GM21447 (cell line): ENCODE data around the gene IQSEC1.

Experiments used
- ATAC-seq: cut with Tn5 transposase; IDR thresholded peaks from one replicate; pipeline ENCODE4 v1.9.1; 2021; ENCODE audit not compliant: unreplicated experiment

The IQSEC1 gene

DNA sequence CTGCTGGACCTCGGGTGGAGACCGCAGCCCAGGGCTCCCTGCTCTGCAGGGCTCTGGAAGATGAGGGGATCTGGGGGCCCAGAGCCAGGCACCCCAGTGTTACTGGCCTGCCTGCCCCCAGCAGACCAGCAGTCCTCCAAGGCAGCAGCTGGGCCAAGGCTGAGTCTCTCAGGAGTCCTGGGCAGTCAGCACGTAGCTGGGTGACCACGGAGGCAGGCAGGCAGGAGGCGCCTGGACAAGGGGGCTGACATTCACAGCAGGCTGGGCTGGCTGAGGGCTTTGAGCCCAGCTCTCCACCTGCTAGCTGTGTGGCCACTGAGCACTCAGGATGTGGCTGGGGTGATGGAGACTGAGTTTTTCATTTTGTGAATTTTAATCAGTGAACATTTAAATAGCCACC lies 67.9 kb downstream of the IQSEC1 start:
- no peak for ATAC-seq

DNA sequence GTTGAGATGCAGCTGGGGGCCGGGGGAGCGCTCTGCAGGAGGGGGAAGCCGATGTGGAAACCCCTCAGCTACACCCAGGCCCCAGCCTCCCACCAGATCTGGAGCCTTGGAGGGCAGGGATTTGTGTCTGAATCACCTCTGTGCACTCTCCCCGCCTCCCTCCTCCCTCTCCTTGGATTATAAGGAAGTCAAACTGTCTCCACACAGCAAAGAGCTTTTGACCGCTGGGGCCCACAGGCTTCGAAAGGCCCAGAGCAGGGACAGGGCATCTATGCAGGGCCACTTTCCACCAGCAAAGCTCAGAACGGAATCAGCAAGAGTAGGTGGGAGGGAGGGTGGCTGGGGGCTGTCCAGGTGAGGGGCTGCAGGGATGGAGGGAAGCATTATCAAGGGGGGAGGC lies 68.9 kb downstream of the IQSEC1 start:
- no peak for ATAC-seq

DNA sequence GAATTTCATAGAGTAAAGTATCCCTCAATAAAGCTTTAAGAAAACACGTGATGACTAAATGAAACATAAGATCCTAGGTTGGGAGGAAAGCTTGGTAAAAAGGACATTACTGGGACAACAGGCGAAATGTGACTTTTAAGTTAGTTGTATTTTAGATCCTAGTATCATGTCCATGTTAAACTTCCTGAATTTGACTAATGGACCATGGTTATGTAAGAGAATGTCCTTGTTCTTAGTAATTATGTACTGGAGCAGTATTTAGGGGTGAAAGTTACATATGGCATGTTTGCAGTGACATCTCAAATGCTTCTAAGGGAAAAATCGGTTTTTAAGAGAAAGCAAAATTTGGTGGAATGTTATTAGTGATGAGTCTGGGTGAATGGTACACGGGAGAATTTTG lies 69.6 kb downstream of the IQSEC1 start:
- no peak for ATAC-seq

DNA sequence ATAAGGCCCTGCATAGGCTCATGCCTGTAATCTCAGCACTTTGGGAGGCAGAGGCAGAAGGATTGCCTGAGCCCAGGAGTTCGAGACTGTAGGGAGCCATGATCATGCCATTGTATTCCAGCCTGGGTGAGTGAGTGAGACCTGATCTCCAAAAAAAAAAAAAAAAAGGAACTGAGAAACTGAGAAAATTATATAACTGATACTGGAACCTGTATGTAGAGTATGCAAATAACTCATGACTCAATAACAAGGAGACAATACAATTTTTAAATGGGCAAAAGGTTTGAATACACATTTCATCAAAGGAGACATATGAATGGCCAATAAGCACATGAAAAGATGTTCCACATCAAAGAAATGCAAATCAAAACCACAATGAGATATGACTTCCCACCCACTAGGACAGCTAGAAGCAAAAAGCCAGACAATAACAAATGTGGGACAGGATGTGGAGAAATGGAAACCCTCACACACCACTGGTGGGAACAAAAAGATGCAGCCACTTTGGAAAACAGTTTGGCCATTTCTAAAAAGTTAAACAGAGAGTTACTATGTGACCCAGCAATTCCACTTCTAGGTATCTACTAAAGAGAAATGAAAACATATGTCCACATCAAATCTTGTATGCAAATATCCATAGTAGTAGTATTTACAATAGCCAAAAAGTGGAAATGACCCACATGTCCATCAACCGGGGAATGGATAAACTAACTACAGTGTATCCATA lies 70.7 kb downstream of the IQSEC1 start:
- ATAC-seq: peak; percentile 73

DNA sequence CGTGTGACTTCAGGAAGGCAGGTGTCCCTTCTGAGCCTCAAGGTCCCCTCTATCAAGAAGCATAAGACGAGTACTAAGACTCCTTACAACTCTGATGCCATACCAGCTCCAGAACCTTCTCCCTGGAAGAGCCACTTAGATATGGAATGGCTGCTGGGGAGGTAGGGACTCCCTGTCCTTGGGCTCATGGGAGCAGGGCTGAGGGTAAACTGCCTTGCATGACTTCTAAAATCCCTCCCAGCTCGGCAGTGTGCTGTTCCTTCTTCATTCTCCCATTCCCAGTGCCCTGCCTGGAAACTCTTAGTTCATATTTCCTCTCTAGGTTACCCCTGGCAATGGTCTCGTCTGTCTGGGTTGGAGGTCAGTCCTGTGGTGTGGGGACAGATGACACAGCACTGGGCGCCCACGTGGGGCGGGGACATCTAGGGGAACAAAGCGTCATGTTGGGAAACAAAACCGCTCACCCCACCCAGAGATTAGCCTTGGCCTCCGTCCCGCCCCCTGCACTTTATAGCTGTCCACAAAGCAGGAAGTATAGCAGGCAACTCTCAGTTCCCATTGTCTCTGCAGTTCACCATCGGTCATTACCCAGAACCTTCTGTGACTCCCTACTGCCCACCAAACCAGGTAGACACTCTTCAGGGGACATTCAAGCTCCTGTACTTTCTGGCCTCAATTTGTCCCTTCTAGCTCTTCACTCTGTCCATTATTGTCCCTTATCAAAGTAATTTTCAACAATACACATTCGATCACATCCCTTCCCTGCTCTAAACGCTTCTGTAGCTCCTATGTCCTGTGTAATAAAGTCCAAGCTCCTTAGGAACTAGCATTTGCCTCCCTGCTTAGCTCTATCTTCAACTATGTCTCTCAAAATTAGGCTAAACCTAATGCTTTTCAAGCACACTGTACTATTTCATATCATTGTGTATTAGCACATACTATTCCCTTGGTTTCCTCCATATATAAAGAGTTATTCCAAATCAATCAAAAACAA lies 73.8 kb downstream of the IQSEC1 start:
- no peak for ATAC-seq

DNA sequence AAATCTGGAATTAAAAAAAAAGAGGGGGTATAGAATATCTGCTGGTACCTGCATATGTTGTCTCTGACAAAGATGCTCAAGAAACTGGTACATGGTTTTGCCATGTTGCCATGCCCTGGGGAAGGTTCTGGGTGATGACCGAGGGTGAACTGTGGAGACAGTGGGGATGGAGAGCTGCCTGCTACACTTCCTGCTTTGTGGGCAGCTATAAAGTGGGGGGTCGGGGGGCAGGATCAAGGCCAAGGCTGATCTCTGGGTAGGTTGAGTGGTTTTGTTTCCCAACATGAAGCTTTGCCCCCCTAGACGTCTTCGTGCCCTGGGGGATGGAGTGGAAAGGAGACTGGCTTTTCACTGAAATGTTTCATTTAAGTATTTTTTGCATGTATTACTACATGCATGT lies 74.6 kb downstream of the IQSEC1 start:
- no peak for ATAC-seq

DNA sequence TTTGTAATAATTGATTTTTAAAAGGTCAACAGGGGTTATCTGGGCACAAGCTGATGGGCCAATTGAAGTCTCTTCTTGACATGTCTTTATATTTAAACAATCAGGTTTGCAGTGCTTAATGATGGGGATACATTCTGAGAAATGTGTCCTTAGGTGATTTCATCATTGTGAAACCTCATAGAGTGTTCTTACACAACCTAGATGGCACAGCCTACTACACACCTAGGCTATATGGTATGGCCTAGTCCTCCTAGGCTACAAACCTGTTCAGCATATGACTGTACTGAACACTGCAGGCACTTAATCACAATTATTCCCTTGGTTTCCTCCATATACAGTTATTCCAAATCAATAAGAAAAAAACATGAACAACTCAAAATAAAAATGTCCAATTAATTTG lies 75.8 kb downstream of the IQSEC1 start:
- no peak for ATAC-seq

DNA sequence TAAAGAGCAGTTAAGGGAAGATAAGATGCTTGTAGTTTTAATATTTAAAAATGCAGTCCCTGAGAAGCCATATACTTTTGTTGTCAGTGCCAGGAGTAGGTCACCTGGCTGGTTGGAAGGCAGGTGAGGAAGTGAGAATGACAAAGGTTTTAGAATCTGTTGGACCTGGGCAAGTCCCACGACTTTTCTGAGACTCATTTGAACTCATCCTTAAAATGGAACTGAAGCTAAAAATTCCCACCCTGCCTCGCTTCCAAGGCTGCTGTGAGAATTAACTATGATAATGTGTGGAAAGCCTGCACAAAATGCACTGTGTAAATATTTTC lies 77.1 kb downstream of the IQSEC1 start:
- no peak for ATAC-seq

DNA sequence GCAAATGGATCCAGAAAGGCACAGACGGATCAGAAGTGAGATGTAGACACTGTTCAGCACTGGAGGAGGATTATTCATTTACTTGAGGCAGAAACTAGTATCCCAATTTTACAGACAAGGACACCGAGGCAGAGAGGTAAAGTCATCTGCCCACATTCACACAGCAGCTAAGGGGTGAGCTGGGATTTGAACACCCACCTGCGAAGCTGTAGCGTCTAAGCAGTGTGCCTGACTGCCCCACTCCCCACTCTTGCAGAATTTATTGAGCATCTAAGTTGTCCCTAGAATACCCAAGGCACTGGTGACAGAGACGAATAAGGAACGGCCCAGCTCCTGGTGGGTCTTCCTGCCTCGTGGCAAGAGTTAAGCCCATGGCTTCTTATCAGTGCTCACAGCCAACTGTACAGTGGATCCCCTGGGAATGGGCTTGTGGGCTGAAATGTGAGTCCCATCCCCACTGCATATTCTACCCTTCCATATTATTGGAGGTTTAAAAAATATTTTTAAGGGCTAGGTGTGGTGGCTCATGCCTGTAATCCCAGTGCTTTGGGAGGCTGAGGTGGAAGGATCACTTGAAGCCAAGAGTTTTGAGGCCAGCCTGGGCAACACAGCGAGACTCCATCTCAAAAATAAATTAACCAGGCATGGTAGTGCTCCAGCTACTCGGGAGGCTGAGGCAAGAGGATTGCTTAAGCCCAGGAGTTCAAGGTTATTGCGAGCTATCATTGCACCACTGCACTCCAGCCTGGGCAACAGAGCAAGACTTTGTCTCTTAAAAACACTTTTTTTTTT lies 77.6 kb downstream of the IQSEC1 start:
- ATAC-seq: no peak

DNA sequence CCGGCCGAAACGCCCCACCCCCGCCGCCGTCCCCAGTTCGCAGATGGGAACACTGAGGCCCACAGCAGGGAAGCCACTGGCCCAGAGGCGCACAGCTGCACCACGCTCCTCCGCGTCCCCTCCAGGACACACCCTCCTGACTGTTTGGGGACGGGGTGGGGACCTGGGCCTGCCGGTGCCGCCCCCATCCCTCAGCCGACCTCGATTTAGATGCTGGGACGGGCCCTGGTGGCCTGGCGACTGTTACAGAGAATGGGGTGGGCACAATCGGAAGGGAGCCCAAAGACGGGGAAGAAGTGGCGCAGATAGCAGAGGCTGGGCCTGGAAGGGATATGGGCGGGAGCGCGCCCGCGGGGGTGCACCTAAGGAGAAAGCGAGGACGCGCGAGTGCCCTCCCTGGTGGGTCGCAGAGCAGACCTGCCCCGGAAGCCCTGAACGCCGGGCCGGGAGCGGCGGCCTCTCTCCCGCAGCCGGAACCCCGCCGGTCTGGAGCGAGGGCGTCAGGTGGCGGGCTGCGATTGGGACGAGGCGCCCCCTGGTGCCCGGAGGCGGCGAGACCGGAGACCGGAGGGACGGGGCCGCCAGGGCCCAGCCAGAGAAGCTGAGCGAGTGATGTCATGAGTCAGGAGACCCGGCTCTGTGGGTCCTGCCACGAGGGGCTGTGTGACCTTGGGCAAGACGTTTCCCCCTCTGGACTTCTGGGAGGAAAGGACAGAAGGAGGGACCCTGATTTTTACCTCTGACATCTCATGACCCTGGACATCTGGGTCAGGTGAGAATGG lies 78.4 kb downstream of the IQSEC1 start:
- peak; percentile 63 for ATAC-seq

DNA sequence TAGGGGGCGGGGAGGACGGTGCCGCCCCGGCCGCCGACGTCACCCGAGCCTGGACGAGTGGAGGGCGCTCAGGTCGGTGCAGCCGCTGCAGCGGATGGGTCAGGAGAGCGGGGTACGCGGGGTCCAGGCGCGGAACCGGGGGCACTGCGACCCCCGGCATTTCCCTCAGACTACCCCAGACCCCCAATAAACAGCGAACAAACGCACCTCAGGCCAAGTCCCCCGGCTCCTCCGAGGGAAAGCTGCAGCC lies 78.9 kb downstream of the IQSEC1 start:
- ATAC-seq: peak; percentile 27

DNA sequence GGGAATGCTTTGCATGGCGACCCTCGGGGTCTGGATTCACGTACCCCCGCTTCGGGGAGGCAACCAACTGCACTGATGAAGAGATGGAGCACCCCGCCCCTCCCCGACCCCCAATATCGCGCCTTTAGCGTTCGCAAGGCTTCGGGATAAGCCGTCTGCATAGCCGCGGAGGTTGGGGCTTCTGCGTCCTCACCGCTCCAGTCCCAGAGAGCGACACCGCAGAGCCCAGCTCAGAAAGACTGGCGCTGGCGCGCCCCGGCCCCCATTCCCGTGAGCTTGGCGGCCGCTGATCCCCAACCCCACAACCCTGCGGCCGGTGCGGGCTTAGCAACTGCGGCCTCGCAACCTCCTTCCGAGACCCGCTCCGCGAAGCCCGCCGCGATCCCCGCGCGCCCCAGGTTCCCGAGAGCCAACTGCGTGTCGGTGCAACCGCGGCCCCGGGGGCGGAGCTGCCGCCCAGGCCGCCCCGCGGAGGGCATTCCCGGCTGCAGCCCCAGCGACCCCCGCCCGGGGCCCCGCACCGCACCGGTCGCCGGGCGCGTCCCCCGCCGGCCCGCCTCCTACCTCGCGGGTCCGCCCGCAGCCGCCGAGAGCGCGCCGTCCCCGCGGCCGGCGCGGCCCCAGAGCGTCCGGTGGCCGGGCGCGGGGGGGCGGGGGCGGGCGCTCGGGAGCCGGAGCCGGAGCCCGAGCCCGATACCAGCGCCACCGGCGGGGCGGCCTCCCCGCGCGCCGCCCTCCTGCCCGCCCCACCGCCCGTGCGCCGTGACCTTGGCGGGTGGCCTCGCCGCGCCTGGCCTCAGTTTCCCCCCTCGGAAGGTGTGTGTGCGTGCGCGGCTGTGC lies 79.5 kb downstream of the IQSEC1 start:
- ATAC-seq: peak; percentile 12

DNA sequence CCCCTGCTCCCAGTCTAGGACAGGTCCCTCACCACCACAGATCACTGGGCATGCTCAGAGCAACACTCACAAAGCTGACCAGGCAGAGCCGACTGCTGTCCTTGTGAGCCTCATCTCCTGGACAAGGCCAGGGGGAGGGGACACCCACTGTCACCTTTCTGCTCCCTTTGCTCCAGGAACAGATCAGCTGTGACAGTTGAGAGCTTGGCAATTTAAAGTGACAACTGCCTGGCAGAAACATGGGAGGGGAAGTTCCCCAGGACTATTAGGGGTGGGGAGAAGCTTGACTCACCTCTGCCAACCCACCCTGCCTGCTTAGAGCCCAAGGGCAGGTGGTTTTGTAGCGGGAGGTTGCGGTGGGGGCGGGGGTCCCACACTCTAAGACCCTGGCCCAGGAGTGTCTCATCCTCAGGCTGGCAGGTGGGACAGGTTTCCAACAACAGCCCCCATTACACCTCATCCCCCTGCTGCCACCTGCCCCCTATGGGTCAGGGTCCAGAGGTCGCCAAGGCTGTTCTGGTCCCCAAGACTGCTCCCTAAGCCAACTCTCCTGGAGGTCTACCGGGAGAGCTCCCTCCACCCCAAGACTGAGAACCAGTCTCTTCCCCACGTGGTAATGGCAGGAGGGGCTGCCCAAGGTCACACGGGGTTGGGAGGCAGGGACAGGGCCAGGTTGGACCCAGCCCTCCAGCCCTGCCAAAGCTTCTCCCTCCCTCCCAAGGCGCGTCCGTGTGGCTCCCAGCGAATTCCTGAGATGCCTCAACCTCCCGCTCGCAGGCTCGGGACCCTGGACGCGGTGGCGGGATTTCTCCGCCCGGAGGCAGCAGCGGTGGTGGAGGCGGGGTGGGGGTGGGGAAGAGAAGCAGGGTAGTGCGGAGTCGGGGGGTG lies 80.4 kb downstream of the IQSEC1 start:
- ATAC-seq: no peak

DNA sequence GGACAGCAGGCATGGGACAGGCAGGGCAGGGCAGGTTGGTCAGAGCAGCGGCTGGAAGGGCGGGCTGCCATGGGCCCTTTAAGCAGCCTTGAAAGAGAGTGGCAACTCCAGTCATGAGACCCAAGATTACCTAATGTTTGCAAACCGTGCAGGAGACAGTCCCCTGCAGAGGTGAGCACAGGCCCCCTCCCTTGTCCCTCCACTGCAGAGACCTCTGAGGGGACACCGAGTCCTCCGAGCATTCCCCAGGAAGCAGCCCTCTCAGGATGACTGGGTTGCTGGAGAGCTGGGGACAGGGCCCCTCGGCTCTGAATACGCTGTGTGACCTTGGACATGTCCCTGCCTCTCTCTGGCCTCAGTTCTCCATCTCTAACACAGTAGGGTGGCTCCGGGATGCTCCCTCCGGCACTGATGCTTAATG lies 81.4 kb downstream of the IQSEC1 start:
- ATAC-seq: no peak

DNA sequence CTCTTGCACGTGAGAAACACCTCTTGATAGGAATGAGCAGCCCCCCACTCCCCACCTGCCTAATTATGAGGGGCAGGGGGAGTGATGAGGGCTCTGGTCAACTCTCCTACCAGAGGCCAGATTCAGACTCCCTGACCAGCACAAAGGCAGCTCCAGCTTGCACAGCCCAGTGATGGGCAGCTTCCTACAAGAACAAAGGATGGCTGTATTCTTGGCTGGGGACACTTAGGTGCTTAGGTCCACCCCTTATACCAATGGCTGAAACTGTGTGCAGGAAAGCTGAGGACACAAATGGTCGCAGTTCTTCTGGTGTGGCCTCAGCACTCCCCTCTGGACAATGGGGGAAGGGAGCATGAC lies 81.8 kb downstream of the IQSEC1 start:
- no peak for ATAC-seq

DNA sequence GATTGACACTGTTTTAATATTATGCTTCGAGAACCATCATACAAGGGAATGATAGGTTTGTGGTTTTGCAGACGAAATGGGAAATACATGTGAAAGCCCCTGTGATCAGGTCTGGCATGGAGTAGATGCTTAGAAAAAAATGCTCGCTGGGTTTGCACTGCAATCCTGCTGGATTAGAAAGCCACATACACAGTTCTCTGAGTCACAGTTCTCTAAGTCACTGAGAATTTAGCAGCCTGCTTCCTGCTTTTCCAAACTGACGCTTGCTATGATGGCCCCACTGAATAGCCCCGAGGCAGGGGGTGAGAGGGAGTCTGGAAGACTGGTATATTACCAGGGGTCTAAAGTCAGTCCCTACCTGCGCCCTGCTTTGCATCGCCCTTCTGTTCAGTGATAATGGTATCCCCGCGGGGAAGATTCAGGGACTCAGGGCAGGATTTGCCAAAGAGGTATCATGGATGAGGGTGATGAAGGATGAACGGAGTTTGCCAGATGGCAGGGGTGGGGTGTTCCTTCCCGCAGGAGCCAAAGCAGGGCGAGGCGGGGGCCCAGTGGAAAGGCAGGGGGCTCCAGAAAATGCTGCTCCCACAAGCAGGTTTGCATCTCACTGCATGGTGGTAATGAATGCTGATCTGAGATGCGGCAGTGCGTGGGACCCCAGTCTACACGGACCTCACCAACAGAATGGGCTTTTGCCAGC lies 82.3 kb downstream of the IQSEC1 start:
- ATAC-seq: no peak

DNA sequence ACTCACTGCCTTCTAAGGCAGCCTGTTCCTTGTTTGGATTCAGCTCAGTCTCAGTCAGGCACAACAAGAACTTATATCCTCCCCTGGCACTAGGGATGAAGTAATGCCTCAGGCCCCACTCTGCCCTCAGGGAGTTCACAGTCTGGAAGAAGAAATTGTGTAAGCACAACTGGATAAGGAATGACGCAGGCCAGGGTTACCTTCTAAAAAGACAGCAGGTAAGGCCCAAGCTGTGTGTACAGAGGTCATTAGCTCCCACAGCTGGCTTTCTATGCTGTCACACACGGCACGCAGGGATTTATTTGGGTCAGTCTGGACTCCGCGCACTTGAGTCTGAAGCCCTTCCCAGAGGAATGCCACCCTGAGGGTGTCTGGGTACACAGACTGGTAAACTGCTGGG lies 82.9 kb downstream of the IQSEC1 start:
- no peak for ATAC-seq

DNA sequence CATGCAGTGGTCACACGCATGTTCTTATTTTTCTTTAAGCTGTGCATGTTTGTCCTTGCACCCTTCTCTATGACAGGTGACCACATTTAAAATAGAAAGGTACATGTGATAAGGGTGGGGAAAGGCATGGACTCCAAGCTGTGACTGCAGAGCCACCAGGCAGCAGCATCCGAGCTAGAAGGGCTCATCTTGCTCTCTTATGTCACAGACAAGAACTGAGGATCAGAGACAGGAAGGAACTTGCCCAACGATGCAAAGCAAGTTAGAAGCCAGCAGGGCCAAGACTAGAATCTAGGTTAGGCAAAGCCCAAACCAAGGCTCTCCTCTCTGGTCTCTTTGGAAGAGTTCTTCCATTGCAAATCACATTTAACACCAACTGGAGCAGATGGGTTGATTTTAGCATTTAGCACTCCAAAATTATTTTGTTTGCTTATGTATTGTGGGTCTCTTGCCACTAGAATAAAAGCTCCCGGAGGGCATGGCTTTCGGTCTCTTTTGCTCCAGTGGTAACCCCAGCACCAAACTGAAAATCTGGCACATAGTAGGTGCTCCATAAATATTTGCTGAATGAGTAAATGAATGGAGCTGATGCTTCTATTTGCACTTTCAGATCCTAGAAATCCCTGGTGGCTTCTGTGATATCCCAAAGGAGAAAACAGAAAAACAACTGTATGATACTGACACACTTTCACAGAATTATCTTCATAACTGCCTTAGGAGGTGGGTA lies 84.3 kb downstream of the IQSEC1 start:
- no peak for ATAC-seq
